GM19043 (cell line): ENCODE measurements around the gene CHURC1.
A peak's percentile ranks its signal among the peaks of the same experiment; 100 is the strongest.

ENCODE experiments used
- ATAC-seq: cut with Tn5 transposase; IDR thresholded peaks from one replicate; pipeline ENCODE4 v1.9.1; 2021; ENCODE audit warnings: low read depth; ENCODE audit not compliant: unreplicated experiment

CHURC1 gene

DNA sequence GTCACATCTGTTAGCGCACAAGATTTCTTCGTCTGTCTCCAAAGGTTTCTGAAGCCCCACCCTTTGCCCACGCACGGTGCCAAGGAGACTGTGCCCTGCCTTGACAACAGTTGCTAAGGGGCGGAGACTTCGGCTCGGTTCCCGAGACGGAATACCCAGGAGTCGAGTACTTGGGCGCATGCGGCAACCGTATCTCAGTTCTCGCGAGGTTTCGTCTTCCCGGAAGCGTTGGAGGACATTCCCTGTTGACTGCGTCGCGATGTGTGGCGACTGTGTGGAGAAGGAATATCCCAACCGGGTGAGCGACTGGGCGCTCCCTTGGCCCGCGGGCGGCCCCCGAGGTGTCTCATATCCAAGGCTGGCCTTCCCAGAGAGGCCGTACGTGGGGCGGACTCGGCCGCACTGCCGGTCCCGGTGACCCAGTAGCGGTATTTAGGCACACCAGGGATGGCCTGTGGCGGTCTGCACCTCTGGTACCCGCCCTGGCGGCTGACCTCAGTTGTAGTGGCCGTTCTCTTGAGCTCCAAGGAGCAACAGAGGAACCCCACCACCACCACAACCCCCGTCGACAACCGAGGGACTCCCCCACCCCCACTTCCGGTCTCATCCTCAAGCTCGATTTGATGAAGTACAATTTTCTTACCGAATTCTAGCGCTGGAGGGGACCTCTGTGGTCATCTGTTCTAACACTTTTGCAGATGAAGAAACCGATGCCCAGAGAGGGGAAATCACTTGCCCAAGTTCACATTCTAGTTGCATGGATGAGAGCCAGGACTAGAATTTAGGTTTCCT lies at the start of gene CHURC1:
Gene CHURC1 (plus strand): TSS at position 219 of the 792 bp plus-strand sequence. CDS start 41 bp downstream, at position 260.
- ATAC-seq = peak; percentile 97

DNA sequence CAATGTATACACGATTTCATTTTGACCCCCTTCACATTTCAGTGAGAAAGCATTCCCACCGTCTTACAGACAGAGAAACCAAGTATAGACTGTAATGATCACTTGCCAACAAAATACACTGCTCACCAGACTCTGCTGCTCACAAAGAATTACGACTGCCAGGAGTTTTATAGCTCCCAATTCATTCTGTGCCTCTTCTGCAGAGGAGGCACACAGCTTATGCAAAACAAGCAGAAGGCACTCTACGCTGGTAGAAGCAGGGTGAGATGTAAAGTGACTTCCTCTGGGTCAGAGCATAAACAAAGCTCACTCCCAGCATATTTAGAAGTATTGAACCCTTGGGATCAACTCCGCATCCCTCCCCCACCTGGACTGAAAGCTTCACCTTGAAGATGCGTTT lies 49.1 kb upstream of the CHURC1 start:
- no peak for ATAC-seq

DNA sequence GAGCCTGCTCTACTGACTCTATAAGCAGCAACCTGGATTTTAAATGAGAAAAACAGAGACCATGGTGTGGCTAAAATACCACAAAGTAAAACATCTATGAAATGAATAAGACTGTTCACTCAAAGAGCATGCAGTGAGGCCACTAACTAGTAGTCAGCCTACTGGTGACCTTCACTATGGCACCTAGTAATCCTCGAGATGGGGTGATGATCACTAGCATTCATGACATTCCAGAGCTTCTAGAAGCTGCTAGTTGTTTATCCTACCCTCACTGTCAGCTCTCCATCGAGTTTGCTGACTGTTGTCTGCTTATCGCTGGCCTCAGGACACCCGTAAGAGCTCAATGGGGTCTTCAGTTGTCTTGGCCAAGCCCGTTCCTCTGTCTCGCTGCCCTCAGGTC lies 48.3 kb upstream of the CHURC1 start:
- no peak for ATAC-seq

DNA sequence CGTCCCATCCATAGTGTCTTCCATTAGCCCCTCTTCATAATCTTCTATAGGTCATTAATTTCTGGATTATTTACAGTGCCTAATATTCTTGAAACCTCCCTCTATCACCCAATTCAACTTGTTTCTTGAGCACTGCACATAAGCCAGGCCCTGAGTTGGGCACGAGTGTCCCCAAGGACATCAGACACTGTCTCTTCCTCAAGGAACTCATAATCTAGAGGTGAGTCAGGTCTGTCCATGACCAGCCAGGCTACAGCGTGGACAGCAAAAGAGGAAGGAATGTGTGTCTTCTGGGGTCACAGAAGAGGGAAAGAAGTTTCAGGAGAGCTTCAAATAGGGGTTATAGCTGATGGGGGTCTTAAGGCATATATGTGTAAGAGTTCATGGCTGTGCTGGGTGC lies 47.1 kb upstream of the CHURC1 start:
- no peak for ATAC-seq

DNA sequence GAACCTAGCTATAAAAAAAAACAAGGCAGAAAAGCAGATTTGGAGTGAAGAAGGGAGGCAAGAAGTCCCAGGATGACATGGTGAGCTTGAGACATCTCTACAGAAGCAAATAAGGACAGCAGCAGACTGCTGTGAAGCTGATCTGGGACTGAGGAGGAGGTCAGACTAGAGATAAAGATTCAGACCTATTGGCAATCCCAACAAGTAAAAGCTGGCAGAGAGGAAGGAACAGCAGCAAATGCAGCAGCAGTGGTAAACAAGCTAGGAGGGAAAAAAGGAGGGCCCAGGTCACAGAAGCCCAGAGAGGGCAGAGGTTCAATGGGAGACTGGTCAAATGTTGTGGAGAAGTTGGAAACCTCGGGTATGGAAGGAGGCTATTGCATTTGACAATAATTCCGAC lies 45.9 kb upstream of the CHURC1 start:
- ATAC-seq = no peak

DNA sequence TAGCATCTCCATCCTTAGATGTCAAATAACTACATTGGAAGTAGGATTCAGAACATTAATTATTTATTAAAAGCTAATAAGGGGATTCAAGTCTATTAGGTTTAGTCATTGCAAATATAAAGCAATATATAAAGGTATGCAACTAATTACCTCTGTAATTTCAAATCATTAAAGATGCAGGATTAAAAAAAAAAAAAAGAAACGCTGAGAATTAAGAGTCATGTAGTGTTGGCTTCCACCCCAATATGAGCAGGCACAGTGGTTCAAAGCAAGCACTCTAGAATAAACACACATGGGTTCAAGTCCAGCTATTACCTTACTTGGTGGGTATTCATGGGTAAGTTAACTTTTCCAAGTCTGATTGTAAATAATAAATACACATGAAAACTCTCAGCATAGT lies 45.4 kb upstream of the CHURC1 start:
- no peak for ATAC-seq

DNA sequence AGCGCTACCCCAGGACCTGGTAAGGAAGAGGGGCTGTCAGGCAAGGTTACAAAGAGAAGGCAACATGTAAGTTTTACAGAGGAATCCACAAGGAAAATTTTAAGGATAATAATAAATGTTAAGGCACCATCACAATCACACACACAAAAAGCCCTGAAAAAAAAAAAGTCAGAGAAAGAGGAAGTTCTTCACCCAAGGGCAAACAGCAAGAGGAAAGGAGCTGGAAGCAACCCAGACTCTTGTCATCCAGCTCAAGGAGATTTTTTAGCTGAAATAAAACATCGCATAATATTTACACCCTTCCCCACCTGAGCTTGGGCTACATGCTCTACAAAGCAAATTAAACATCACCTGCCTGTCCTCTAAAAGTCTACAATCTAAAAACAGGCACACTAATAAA lies 44.1 kb upstream of the CHURC1 start:
- ATAC-seq = no peak

DNA sequence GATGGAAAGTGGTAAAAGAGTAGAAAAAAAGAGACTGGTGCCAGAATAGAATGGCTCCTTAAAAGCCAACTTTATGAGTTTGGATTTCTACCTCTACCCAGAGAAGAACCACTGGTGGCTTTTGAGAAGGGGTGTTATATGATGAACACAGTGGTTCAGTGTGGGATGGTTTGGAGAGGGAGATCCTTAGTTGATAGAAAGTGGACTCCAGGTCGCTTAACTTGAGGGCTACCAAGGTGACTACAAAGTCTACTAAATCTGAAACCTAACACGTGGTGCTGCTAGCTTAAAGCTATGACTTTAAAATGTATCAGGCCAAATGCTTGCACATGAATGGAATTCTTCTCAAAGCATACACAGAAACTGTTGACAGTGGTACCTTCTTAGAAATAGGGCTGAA lies 42.9 kb upstream of the CHURC1 start:
- ATAC-seq = no peak

DNA sequence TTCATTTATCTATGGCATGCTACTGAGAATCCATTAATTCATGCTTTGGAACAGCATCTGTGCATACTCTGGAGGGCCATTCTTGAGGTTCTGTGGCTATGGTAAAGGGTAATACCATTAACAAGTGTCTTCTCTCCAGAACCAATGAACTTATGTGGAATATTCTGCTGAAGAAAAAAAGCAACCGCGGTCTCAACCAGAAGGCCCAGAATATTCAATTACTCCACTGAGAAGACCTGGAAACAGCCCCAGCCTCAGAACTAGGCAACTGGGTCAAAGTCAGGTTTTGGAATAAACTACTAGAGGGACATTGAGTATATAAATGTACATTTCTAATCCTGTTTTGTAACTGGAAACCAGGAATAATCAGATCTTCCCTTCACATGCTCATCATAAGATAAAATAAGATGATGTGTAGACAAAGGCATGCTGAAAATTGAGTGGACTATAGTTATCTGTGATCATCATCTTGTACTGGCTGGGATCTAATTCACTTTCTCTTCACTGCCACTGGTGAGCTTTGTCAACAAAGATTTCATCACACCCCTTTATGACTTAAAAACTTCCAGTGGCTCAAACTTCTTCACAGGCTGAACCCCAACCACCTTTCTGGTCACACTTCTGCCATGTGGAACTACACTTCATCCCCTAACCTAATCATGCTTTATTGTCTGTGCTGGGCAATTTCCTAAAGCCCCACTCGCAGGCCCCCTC lies 40.6 kb upstream of the CHURC1 start:
- ATAC-seq = no peak

DNA sequence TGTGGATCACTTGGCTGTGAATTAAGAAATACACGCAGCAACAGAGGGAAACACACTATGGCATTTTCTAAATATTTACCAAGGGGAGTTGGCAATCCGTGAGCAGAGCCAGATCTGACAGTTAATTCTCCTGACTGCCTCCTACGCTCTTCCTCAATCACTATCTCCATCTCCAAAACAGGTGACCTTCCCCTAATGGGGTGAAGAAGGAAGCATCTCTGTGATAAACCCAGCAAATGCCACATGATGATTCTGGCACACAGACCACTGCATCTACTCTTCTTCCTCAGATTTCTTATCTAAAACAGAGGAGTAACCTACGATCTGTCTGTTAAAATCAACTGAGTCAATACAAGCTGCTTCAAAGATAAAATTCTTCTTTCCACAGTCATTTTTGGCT lies 38.9 kb upstream of the CHURC1 start:
- no peak for ATAC-seq

DNA sequence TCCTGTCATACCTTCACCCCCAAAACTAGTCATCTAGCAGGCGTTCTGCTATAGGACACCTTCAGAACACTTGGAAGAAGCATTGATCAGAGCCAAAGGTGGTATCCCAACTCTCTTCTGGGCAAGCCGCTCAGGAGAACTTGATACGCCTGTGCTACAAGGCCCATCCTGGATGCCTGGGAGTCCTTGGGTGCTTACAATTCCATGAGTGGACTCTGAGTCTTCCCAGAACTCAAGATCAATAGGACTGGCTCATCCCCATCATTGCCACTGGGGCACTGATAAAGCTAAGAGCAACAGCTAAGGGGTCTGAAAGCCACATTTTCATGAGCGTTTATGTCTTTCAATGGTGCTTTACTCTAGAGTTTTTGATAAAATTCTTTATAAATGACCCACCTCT lies 36.4 kb upstream of the CHURC1 start:
- no peak for ATAC-seq

DNA sequence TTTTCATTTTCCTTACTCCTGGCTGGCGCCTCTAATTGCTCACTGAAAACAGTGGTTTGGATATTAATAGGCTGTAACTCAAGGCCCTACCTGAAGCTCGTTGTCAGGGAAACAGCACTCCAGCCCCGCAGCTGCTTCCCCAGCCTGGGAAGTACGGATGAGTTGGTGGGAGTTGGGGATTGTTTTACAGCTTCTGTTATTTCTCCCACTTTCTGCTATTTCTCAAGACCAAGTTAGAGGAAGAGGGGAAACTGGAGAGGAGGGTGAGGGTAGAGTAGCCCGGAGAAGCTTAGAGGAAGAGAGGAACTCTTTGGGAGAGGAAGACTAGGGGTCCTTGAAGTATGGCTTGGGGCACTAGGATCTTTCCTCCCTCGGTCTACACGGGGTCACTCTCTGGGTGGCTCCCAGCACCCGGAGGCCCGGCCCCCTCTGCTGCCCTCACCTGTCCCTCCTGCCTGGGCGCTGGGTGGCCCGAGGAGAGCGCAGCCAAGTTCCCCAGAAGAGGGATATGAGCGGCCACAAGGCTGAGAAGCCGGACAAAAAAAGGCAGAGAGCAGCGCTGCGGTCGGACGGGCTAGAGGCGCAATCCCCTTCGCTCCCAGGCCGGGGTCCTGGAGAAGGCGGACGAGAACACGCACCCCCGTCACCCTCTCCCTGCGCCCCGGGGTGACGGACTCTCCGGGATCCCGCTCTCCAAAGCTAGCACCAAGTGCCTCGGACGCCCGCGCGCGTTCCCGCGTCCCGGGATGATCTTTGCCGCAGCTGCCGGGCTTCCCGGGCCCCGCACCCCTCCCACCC lies 35.2 kb upstream of the CHURC1 start:
- ATAC-seq = no peak

DNA sequence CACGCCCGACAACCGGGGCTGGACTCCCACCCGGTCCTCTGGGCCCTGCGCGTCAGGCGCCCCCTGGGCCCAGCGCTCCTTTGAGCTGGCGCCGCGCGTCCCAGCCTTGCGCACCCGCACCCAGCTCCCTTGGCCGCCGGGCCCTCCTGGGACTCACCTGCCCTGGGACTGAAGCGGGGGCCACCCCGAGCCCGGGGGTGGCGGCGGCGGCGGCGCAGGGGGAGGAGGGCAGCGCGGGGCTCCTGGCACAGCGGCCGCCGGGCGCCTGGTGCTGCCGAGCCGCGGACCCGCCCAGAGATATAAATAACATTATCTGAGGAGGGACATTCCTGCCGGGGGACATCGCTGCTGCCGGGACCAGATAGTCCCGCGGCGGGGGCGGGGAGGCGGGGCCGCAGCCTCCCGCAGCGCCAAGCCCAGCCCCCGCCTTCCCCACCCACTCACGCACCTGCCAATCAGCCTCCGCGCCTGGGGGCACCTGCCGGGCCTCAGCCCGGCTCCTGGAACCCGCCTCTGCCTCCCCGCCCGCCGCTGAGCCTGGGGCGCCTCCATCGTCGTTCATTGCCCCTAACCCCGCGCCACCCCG lies 34.5 kb upstream of the CHURC1 start, which contains the start of gene SPTB:
Gene SPTB (minus strand): TSS at position 273 of the 586 bp plus-strand sequence. CDS start 56,813 bp downstream, outside the sequence.
- ATAC-seq = no peak

DNA sequence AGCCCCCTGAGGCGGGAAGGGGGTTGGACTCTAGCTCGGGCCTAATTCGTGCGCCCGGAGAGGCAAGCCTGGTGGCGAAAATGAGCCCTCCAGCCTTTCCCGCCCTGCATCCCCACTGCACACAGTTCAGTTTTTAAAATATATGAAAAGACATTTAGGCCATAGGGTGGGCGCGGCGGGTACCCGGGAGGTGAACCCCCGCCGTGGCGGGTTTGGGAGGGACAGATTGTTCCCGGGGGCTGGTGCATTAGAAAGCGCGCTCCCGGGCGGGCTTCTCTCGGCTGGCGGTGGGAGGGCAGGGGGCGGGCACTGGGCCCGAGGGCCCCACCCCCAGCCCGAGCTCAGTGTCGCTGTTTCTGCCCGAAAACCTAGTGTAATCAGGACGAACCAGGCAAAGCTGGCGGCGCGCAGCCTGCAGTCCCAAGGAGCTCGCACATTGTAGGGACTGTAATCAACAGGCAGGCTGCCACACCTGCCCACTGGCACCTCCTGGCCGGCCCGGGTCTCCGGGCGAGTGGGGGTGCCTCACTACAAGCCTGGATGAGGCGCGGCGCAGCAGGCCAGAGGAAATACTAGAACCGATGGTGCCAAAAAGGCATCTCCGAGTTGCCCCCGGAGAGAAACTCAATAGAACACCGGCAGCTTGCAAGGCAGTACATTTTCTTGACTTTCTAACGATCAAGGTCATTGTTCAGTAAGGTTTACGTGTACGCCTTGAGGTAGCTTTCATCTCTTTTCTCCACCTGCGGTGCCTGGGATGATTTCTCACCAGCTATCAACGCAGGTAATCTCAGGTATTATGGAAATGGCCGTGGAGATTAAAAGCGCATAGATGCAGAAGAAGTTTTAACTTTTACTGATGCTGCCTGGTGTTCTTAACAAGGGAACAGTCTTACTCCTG lies 33.8 kb upstream of the CHURC1 start:
- no peak for ATAC-seq

DNA sequence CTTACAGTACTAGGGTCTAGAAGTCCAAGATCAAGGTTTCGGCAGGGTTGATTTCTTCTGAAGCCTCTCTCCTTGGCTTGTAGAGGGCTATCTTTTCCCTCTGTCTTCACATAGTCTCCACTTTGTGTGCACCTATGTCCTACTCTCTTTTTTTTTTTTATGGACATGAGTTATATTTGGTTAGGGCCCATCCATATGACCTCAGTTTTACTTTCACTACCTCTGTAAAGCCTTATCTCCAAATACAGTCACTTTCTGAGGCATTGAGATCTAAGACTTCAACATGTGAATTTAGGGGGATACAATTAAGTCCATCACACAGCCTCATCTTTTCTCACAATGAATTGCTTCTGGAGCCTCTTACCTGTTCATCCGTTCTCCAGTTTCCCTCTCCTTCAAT lies 28.7 kb upstream of the CHURC1 start:
- no peak for ATAC-seq

DNA sequence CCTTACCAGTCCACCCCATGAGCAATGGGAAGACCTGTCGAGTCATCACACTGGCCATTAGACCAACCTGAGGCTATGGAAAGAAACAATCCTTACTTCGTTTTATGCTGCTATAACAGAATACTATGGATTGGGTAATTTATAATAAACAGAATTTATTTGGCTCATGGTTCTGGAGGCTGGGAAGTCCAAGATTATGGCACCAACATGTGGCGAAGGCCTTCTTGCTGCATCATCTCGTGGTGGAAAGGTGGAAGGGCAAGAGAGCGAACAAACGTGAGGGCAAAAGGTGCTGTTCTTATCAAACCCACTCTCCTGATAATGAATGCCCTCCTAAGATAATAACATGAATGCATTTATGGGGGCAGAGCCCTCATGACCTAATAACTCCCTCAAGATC lies 24.9 kb upstream of the CHURC1 start:
- no peak for ATAC-seq

DNA sequence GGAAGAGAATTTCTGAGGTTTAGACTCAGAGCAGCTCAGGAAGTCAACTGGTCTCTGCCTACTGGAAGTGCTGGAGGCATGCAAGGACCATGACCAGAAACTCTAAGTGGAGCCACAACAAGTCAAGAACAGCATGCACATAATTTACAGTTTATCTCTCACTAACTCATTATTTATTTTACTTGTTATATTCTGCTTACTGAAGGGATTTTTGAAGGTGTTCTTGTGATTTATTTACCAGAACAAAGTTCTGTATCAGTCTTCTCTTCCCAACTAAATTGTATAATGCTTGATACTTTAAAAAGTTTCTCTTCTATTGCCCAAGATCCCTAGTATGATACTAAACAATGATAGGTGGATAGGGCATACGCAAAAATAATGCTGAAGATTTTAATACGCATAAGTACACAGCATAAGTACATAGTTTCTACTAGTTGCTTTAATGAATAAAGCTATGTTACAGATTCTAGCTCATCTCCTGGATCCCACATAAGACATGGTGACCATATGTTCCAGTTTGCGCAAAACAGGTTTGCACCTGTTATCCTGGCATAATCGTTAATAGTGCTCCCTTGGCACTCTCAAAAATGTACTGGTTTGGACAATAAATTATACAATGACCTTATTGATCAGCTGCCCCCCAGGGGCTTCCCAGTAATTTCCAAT lies 22.9 kb upstream of the CHURC1 start:
- no peak for ATAC-seq

DNA sequence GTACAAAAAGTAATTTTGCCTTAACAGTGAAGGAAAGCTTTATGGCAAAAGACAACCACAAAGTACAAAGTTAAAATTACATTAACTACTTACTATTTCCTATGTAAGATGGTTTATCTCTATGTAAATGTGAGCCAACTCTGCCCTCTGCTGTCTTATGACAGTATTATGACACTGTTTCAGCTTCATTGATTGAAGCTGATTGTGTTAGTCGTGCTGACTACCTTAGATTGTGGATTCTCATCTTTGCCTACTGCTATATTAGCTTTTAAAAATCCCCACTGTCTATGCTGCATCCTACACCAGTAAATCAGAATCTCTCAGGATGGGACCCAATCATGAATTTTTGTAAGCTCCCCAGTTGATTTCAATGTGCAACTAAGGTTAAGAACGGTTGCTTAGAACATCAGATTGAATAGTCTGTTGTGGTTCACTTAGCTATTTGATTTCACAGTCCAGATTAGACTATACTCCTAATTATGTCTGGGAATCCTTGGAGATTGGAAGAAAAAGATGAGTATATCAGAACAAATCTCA lies 22.3 kb upstream of the CHURC1 start:
- no peak for ATAC-seq

DNA sequence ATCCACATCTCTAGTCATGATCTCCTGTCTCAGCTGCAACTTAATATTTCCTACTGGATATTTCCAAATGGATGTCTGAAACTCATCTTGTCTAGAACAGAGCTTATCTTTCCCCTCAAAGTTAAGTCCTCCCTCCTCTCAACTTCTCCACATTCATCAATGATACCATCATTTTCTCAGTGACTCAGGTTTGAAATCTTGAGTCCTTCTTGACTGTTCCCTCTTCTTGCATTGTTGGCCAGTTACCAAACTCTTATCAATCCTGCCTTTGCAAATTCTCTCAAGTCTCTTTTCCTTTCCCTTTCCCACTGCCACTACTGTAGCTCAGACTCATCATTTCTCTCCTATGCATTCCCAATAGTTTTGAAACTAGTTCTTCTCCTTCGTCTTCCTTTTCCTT lies 14.3 kb upstream of the CHURC1 start:
- no peak for ATAC-seq
